GM12878 (cell line): ENCODE data around the gene C20orf96. TPM values are rescaled to one million over a fixed set of nuclear protein-coding genes. Genes with fewer than 3 reads are reported as not detected.

Source experiments
- ATAC-seq: fragments of 200-7000 bp; cut with Tn5 transposase; 3 replicates; pipeline ENCODE4 v1.9.1; 2020; ENCODE audit warnings: mild to moderate bottlenecking, moderate library complexity
- BruUV-seq: library from RNA; stranded (reverse); fragments of 400-500 nt; replicated peaks from 2 replicates; lab custom pipeline; 2021; lab: Mats Ljungman, UMichigan
- CTCF ChIA-PET: fragments of 300-600 bp; sonication (Branson Sonifier 250); formaldehyde crosslinking; extraction: SDS; loops from one replicate; lab custom pipeline; 2021; ENCODE audit warnings: inconsistent platforms; lab: Yijun Ruan, JAX
- POLR2A ChIA-PET: fragments of 350-600 bp; formaldehyde crosslinking; extraction: SDS; loops from one replicate; lab custom pipeline; 2021; ENCODE audit warnings: inconsistent platforms; lab: Charles Lee
- RAD21 ChIA-PET: fragments of 300-600 bp; sonication (Branson Sonifier 250); formaldehyde crosslinking; loops from one replicate; lab custom pipeline; 2023; ENCODE audit warnings: antibody characterized with exemption; ENCODE audit not compliant: unreplicated experiment; lab: Charles Lee
- SMC1A ChIA-PET: fragments of 300-600 bp; sonication (Branson Sonifier 250); formaldehyde crosslinking; loops from one replicate; lab custom pipeline; 2023; ENCODE audit not compliant: unreplicated experiment, uncharacterized antibody; lab: Charles Lee
- DNase-seq: peaks from one replicate; pipeline ENCODE4 v3.0.0-alpha.2; 2011; ENCODE audit warnings: low read depth, low spot score
- FAIRE-seq: peaks from 3 replicates; lab custom pipeline; 2011; peaks lifted over from hg19 to GRCh38; lab: Jason Lieb, UNC
- H2AFZ ChIP-seq: 2 replicates; pipeline ENCODE4 v1.6.0; 2011; ENCODE audit warnings: low read depth, low read length, control low read depth; ENCODE audit not compliant: control insufficient read depth
- H3K27ac ChIP-seq: 2 replicates; pipeline ENCODE4 v1.5.1; 2011; ENCODE audit warnings: control low read depth; ENCODE audit not compliant: control insufficient read depth, insufficient read depth
- H3K27me3 ChIP-seq, 2 experiments: replicated peaks in 1 of 2; 2 replicates each; pipeline versions ENCODE4 v1.6.0 to v1.6.1; 2011; ENCODE audit warnings: low read length in 1 of 2; ENCODE audit not compliant: control insufficient read depth in 2 of 2, insufficient read depth in 2 of 2
- H3K36me3 ChIP-seq, 2 experiments: 2 replicates each; pipeline ENCODE4 v1.5.1; 2011; ENCODE audit warnings: low read length in 1 of 2; ENCODE audit not compliant: control insufficient read depth in 2 of 2, insufficient read depth in 2 of 2
- H3K4me1 ChIP-seq: 2 replicates; pipeline ENCODE4 v1.6.1; 2011; ENCODE audit warnings: mild to moderate bottlenecking, low read length, moderate library complexity, mixed read lengths; ENCODE audit not compliant: control insufficient read depth, insufficient read depth
- H3K4me2 ChIP-seq: 2 replicates; pipeline ENCODE4 v1.6.0; 2011; ENCODE audit warnings: control low read depth; ENCODE audit not compliant: control insufficient read depth, insufficient read depth
- H3K4me3 ChIP-seq: fragments of 200-600 bp; sonication (generic); 2 replicates; pipeline ENCODE4 v1.5.1; 2016
- H3K79me2 ChIP-seq: 2 replicates; pipeline ENCODE4 v1.6.0; 2011; ENCODE audit warnings: low read length; ENCODE audit not compliant: control insufficient read depth, insufficient read depth
- H3K9ac ChIP-seq: 2 replicates; pipeline ENCODE4 v1.8.0; 2011; ENCODE audit warnings: low read length, control low read depth, mixed read lengths; ENCODE audit not compliant: control insufficient read depth, insufficient read depth
- H3K9me3 ChIP-seq: replicated peaks from 3 replicates; pipeline ENCODE4 v1.5.1; 2011; ENCODE audit warnings: mild to moderate bottlenecking, low read length; ENCODE audit not compliant: control insufficient read depth, insufficient read depth
- H4K20me1 ChIP-seq: 2 replicates; pipeline ENCODE4 v1.6.0; 2011; ENCODE audit not compliant: control insufficient read depth, insufficient read depth
- BMI1 ChIP-seq: fragments of 450-650 bp; IDR thresholded peaks from 2 replicates; pipeline ENCODE4 v1.6.1; 2016; ENCODE audit warnings: mild to moderate bottlenecking, moderate library complexity, borderline replicate concordance
- CEBPB ChIP-seq, 2 experiments: fragments of 150-350 bp in 1 of 2; IDR thresholded peaks; 2 replicates each; pipeline ENCODE4 v1.6.1; 2012 to 2014; ENCODE audit warnings: low read depth in 2 of 2, low read length in 2 of 2, borderline replicate concordance in 1 of 2, inconsistent platforms in 1 of 2
- DPF2 ChIP-seq: fragments of 450-650 bp; IDR thresholded peaks from 2 replicates; pipeline ENCODE4 v1.6.1; 2017; ENCODE audit warnings: mild to moderate bottlenecking
- NFIC ChIP-seq: IDR thresholded peaks from 2 replicates; pipeline ENCODE4 v1.6.1; 2012; ENCODE audit warnings: low read depth, mild to moderate bottlenecking, inconsistent platforms, low read length, moderate library complexity
- RFX5 ChIP-seq: IDR thresholded peaks from 2 replicates; pipeline ENCODE4 v1.6.1; 2011; ENCODE audit warnings: low read depth, low read length, improper control_type of control experiment
- SIN3A ChIP-seq: IDR thresholded peaks from 2 replicates; pipeline ENCODE4 v1.6.1; 2012; ENCODE audit warnings: low read depth, low read length, improper control_type of control experiment
- SREBF2 ChIP-seq: IDR thresholded peaks from 2 replicates; pipeline ENCODE4 v1.6.1; 2012; ENCODE audit warnings: mild to moderate bottlenecking, low read length
- WRNIP1 ChIP-seq: IDR thresholded peaks from 2 replicates; pipeline ENCODE4 v1.6.1; 2011; ENCODE audit warnings: low read depth, low read length, improper control_type of control experiment, borderline replicate concordance
- WGBS: methylation state at CpG from one replicate; pipeline ENCODE4 v1.1.6; 2016; ENCODE audit warnings: low lambda C conversion rate; ENCODE audit not compliant: insufficient replicate concordance, insufficient coverage; ENCODE audit errors: missing lambda C conversion rate; 5-methylcytosine and 5-hydroxymethylcytosine counted together
- in situ Hi-C: fragments of 300-500 bp; cut with MboI; formaldehyde crosslinking; loops from 9 replicates; pipeline ENCODE4 v1.14.3; 2018; ENCODE audit warnings: mixed read lengths
- intact Hi-C: fragments of 100-400 bp; cut with micrococcal nuclease; formaldehyde crosslinking; loops from one replicate; pipeline ENCODE4 v1.14.2; 2022; ENCODE audit not compliant: unreplicated experiment
- polyA plus RNA-seq, 11 experiments: library from polyadenylated mRNA; depleted of rRNA in 4 of 11; unstranded in 6 of 11; stranded (reverse) in 5 of 11; fragments of >200 nt; fragmentation: Nextera tagmentation in 4 of 11; fragmentation: Illumina TruSeq in 1 of 11; extraction: Ambion mirVana in 4 of 11; extraction: Trizol in 1 of 11; gene quantifications; 1 replicate in 1 of 11; 2 replicates in 10 of 11; pipeline versions ENCODE4 v1.2.1 to v1.2.3, GENCODE V29; 2011 to 2016; ENCODE audit warnings: inconsistent platforms in 2 of 11, missing spikeins in 2 of 11, low read depth in 1 of 11
- total RNA-seq, 4 experiments: library from RNA; depleted of rRNA in 3 of 4; stranded (reverse); fragments of >200 nt in 3 of 4; fragmentation: Illumina TruSeq in 1 of 4; extraction: Trizol in 1 of 4; gene quantifications; 2 replicates each; pipeline versions ENCODE4 v1.2.1 to v1.2.3, GENCODE V29; 2013 to 2021
- TF ChIP-seq, protein P1 (sequence below), 3 experiments: IDR thresholded peaks in 2 of 3; conservative IDR thresholded peaks in 1 of 3; 2 replicates each; pipeline ENCODE4 v1.5.1; 2011; ENCODE audit warnings: low read depth in 3 of 3, low read length in 3 of 3, mild to moderate bottlenecking in 3 of 3, control low read depth in 2 of 3, moderate library complexity in 2 of 3, inconsistent platforms in 1 of 3, mixed read lengths in 1 of 3; ENCODE audit not compliant: control insufficient read depth in 2 of 3, insufficient read depth in 1 of 3; ENCODE audit errors: extremely low read depth in 1 of 3

The C20orf96 gene
- total and polyA plus RNA-seq, 10 of the 15 experiments (the other 5 are each of a cell fraction or from before 2014, with no cell fraction given) = 1.4 to 8.6 (median 5.9) TPM

DNA sequence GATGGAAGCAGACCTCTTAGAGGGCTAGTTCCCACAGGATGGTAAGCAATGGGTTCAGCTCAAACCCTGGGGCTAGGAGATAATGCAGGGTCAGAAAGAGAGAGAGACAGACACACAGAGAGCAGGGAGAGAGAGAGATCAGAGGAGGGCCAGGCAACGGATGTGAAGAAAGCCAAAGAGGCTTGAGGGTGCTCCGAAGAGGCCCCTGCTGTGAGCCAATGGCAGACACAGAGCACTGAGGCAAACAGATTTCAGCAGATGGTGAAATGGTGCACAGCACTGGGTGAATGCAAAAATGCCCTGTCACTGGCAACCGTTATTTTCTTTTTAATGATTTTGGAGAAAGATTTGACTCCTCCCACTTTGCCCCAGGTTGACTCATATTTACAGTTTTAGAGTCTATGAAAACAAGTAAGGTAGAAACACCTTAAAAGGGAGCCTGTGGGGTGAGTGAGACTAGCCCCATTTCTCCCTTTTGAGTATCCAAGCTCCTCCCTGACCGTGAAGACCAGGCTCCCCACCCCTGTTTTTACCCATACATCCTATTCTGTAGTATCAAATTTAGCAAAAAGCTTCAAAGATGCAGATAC lies 32.2 kb downstream of the C20orf96 start:
- 12% methylated on average over 4 of the region's 4 CpGs for WGBS
- DNase-seq (no peak), FAIRE-seq (no peak), ATAC-seq (no peak)
- Histone ChIP-seq H3K9me3 (no peaks in the 10 kb centered on the region), H2AFZ (no peak overlapping the region), H4K20me1 (no peaks in the 10 kb centered on the region), H3K4me3 (no peak overlapping the region), H3K79me2 (no peaks in the 10 kb centered on the region), H3K4me2 (no peak overlapping the region), H3K9ac (no peak overlapping the region), H3K27ac (no peak overlapping the region), H3K4me1 (no peaks in the 10 kb centered on the region), H3K36me3 (no peaks in the 10 kb centered on the region), H3K27me3 (no peaks in the 10 kb centered on the region; a peak in 1 of 4 replicates)
- POLR2A ChIA-PET = no interaction called here
- BruUV-seq = no TSS peak
- intact Hi-C loops (no loop called here), in situ Hi-C loops (no loop called here)
- SMC1A ChIA-PET = interaction anchor here (0.6 to 1.8 kb wide), 5 partner anchors 10 to 73 kb away, joined by 3 to 4 read pairs (median 4); no protein-coding TSS in a partner anchor
- TF ChIP-seq, protein P1, sequence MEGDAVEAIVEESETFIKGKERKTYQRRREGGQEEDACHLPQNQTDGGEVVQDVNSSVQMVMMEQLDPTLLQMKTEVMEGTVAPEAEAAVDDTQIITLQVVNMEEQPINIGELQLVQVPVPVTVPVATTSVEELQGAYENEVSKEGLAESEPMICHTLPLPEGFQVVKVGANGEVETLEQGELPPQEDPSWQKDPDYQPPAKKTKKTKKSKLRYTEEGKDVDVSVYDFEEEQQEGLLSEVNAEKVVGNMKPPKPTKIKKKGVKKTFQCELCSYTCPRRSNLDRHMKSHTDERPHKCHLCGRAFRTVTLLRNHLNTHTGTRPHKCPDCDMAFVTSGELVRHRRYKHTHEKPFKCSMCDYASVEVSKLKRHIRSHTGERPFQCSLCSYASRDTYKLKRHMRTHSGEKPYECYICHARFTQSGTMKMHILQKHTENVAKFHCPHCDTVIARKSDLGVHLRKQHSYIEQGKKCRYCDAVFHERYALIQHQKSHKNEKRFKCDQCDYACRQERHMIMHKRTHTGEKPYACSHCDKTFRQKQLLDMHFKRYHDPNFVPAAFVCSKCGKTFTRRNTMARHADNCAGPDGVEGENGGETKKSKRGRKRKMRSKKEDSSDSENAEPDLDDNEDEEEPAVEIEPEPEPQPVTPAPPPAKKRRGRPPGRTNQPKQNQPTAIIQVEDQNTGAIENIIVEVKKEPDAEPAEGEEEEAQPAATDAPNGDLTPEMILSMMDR (IDR thresholded peaks at IDR 0.05 in 2 of 3, conservative IDR thresholded peaks at IDR 0.05 in 1 of 3; ENCODE audit: control insufficient read depth in 2 of 3, extremely low read depth in 1 of 3, insufficient read depth in 1 of 3, low read depth in 3 of 3, low read length in 3 of 3) = no peak
- TF ChIP-seq SREBF2 (no peak), WRNIP1 (no peak), NFIC (no peak), RFX5 (no peak), DPF2 (no peak), SIN3A (no peak), CEBPB (IDR thresholded peaks at IDR 0.05; ENCODE audit: borderline replicate concordance in 1 of 2, low read depth in 2 of 2, low read length in 2 of 2) (no peak), BMI1 (no peak)
- CTCF ChIA-PET = interaction anchor here (0.7 to 4.9 kb wide), 4 partner anchors 9 to 75 kb away, joined by 3 to 25 read pairs (median 6); no protein-coding TSS in a partner anchor
- RAD21 ChIA-PET = interaction anchor here (0.6 to 1.5 kb wide), 2 partner anchors 72 to 413 kb away, joined by 4 to 12 read pairs; no protein-coding TSS in a partner anchor
